GM12878 (cell line): Measurements from ENCODE around the gene DLST. TPM values are rescaled to one million over a fixed set of nuclear protein-coding genes. Genes with fewer than 3 reads are reported as not detected.

Experiments
- ATAC-seq: fragments of 200-7000 bp; cut with Tn5 transposase; 3 replicates; pipeline ENCODE4 v1.9.1; 2020; ENCODE audit warnings: mild to moderate bottlenecking, moderate library complexity
- BruUV-seq: library from RNA; stranded (reverse); fragments of 400-500 nt; replicated peaks from 2 replicates; lab custom pipeline; 2021; lab: Mats Ljungman, UMichigan
- CTCF ChIA-PET: fragments of 300-600 bp; sonication (Branson Sonifier 250); formaldehyde crosslinking; extraction: SDS; loops from one replicate; lab custom pipeline; 2021; ENCODE audit warnings: inconsistent platforms; lab: Yijun Ruan, JAX
- POLR2A ChIA-PET: fragments of 350-600 bp; formaldehyde crosslinking; extraction: SDS; loops from one replicate; lab custom pipeline; 2021; ENCODE audit warnings: inconsistent platforms; lab: Charles Lee
- RAD21 ChIA-PET: fragments of 300-600 bp; sonication (Branson Sonifier 250); formaldehyde crosslinking; loops from one replicate; lab custom pipeline; 2023; ENCODE audit warnings: antibody characterized with exemption; ENCODE audit not compliant: unreplicated experiment; lab: Charles Lee
- SMC1A ChIA-PET: fragments of 300-600 bp; sonication (Branson Sonifier 250); formaldehyde crosslinking; loops from one replicate; lab custom pipeline; 2023; ENCODE audit not compliant: unreplicated experiment, uncharacterized antibody; lab: Charles Lee
- DNase-seq: peaks from one replicate; pipeline ENCODE4 v3.0.0-alpha.2; 2011; ENCODE audit warnings: low read depth, low spot score
- FAIRE-seq: peaks from 3 replicates; lab custom pipeline; 2011; peaks lifted over from hg19 to GRCh38; lab: Jason Lieb, UNC
- H2AFZ ChIP-seq: 2 replicates; pipeline ENCODE4 v1.6.0; 2011; ENCODE audit warnings: low read depth, low read length, control low read depth; ENCODE audit not compliant: control insufficient read depth
- H3K27ac ChIP-seq: 2 replicates; pipeline ENCODE4 v1.5.1; 2011; ENCODE audit warnings: control low read depth; ENCODE audit not compliant: control insufficient read depth, insufficient read depth
- H3K27me3 ChIP-seq, 2 experiments: replicated peaks in 1 of 2; 2 replicates each; pipeline versions ENCODE4 v1.6.0 to v1.6.1; 2011; ENCODE audit warnings: low read length in 1 of 2; ENCODE audit not compliant: control insufficient read depth in 2 of 2, insufficient read depth in 2 of 2
- H3K36me3 ChIP-seq, 2 experiments: 2 replicates each; pipeline ENCODE4 v1.5.1; 2011; ENCODE audit warnings: low read length in 1 of 2; ENCODE audit not compliant: control insufficient read depth in 2 of 2, insufficient read depth in 2 of 2
- H3K4me1 ChIP-seq: 2 replicates; pipeline ENCODE4 v1.6.1; 2011; ENCODE audit warnings: mild to moderate bottlenecking, low read length, moderate library complexity, mixed read lengths; ENCODE audit not compliant: control insufficient read depth, insufficient read depth
- H3K4me2 ChIP-seq: 2 replicates; pipeline ENCODE4 v1.6.0; 2011; ENCODE audit warnings: control low read depth; ENCODE audit not compliant: control insufficient read depth, insufficient read depth
- H3K4me3 ChIP-seq: fragments of 200-600 bp; sonication (generic); 2 replicates; pipeline ENCODE4 v1.5.1; 2016
- H3K79me2 ChIP-seq: 2 replicates; pipeline ENCODE4 v1.6.0; 2011; ENCODE audit warnings: low read length; ENCODE audit not compliant: control insufficient read depth, insufficient read depth
- H3K9ac ChIP-seq: 2 replicates; pipeline ENCODE4 v1.8.0; 2011; ENCODE audit warnings: low read length, control low read depth, mixed read lengths; ENCODE audit not compliant: control insufficient read depth, insufficient read depth
- H3K9me3 ChIP-seq: replicated peaks from 3 replicates; pipeline ENCODE4 v1.5.1; 2011; ENCODE audit warnings: mild to moderate bottlenecking, low read length; ENCODE audit not compliant: control insufficient read depth, insufficient read depth
- H4K20me1 ChIP-seq: 2 replicates; pipeline ENCODE4 v1.6.0; 2011; ENCODE audit not compliant: control insufficient read depth, insufficient read depth
- BCLAF1 ChIP-seq: fragments of 450-650 bp; IDR thresholded peaks from 2 replicates; pipeline ENCODE4 v1.6.1; 2017; ENCODE audit warnings: antibody characterized with exemption, mild to moderate bottlenecking, moderate library complexity
- CHD4 ChIP-seq: fragments of 200-600 bp; sonication (generic); IDR thresholded peaks from 2 replicates; pipeline ENCODE4 v1.6.1; 2016; ENCODE audit warnings: mild to moderate bottlenecking
- ETV6 ChIP-seq, 2 experiments: fragments of 450-650 bp in 1 of 2; IDR thresholded peaks in 1 of 2; conservative IDR thresholded peaks in 1 of 2; 2 replicates each; pipeline ENCODE4 v1.6.1; 2014; ENCODE audit warnings: antibody characterized with exemption in 1 of 2, borderline replicate concordance in 1 of 2, low read depth in 1 of 2, mild to moderate bottlenecking in 1 of 2, moderate library complexity in 1 of 2
- GABPA ChIP-seq: IDR thresholded peaks from 2 replicates; pipeline ENCODE4 v1.6.1; 2014; ENCODE audit warnings: antibody characterized with exemption, low read depth, mild to moderate bottlenecking, inconsistent platforms
- HSF1 ChIP-seq: fragments of 150-350 bp; IDR thresholded peaks from 2 replicates; pipeline ENCODE4 v1.6.1; 2014; ENCODE audit warnings: mild to moderate bottlenecking, low read depth, low read length
- IRF3 ChIP-seq: fragments of 450-650 bp; IDR thresholded peaks from 2 replicates; pipeline ENCODE4 v1.6.1; 2014; ENCODE audit warnings: mild to moderate bottlenecking
- MYB ChIP-seq: fragments of 150-350 bp; IDR thresholded peaks from 2 replicates; pipeline ENCODE4 v1.6.1; 2014; ENCODE audit warnings: mild to moderate bottlenecking, low read depth, low read length, borderline replicate concordance
- NFYA ChIP-seq: IDR thresholded peaks from 2 replicates; pipeline ENCODE4 v1.6.1; 2011; ENCODE audit warnings: low read depth, mild to moderate bottlenecking, low read length, improper control_type of control experiment, borderline replicate concordance
- POLR2AphosphoS2 ChIP-seq: IDR thresholded peaks from 2 replicates; pipeline ENCODE4 v1.6.1; 2011; ENCODE audit warnings: low read depth, mild to moderate bottlenecking, low read length, improper control_type of control experiment, moderate library complexity
- SIN3A ChIP-seq: IDR thresholded peaks from 2 replicates; pipeline ENCODE4 v1.6.1; 2012; ENCODE audit warnings: low read depth, low read length, improper control_type of control experiment
- SREBF2 ChIP-seq: IDR thresholded peaks from 2 replicates; pipeline ENCODE4 v1.6.1; 2012; ENCODE audit warnings: mild to moderate bottlenecking, low read length
- TAF1 ChIP-seq: IDR thresholded peaks from 2 replicates; pipeline ENCODE4 v1.6.1; 2011; ENCODE audit warnings: mild to moderate bottlenecking, low read depth, low read length, borderline replicate concordance
- YY1 ChIP-seq: IDR thresholded peaks from 2 replicates; pipeline ENCODE4 v1.6.1; 2011; ENCODE audit warnings: low read depth, mild to moderate bottlenecking, low read length
- WGBS: methylation state at CpG from one replicate; pipeline ENCODE4 v1.1.6; 2016; ENCODE audit warnings: low lambda C conversion rate; ENCODE audit not compliant: insufficient replicate concordance, insufficient coverage; ENCODE audit errors: missing lambda C conversion rate; 5-methylcytosine and 5-hydroxymethylcytosine counted together
- in situ Hi-C: fragments of 300-500 bp; cut with MboI; formaldehyde crosslinking; loops from 9 replicates; pipeline ENCODE4 v1.14.3; 2018; ENCODE audit warnings: mixed read lengths
- intact Hi-C: fragments of 100-400 bp; cut with micrococcal nuclease; formaldehyde crosslinking; loops from one replicate; pipeline ENCODE4 v1.14.2; 2022; ENCODE audit not compliant: unreplicated experiment
- polyA plus RNA-seq, 11 experiments: library from polyadenylated mRNA; depleted of rRNA in 4 of 11; unstranded in 6 of 11; stranded (reverse) in 5 of 11; fragments of >200 nt; fragmentation: Nextera tagmentation in 4 of 11; fragmentation: Illumina TruSeq in 1 of 11; extraction: Ambion mirVana in 4 of 11; extraction: Trizol in 1 of 11; gene quantifications; 1 replicate in 1 of 11; 2 replicates in 10 of 11; pipeline versions ENCODE4 v1.2.1 to v1.2.3, GENCODE V29; 2011 to 2016; ENCODE audit warnings: inconsistent platforms in 2 of 11, missing spikeins in 2 of 11, low read depth in 1 of 11
- total RNA-seq, 4 experiments: library from RNA; depleted of rRNA in 3 of 4; stranded (reverse); fragments of >200 nt in 3 of 4; fragmentation: Illumina TruSeq in 1 of 4; extraction: Trizol in 1 of 4; gene quantifications; 2 replicates each; pipeline versions ENCODE4 v1.2.1 to v1.2.3, GENCODE V29; 2013 to 2021

Gene DLST
- total and polyA plus RNA-seq, 10 of the 15 experiments (the other 5 are each of a cell fraction or from before 2014, with no cell fraction given), result 2.9 to 141 (median 67.7) TPM

- peak overlapping the region; percentile 72 for H3K9ac ChIP-seq
- no peak overlapping the region; the same call in 1 of the 2 replicates for H3K4me3 ChIP-seq
- intact Hi-C loops (loop anchor here (10.0 kb wide), 1 partner anchor 364 kb away; no protein-coding TSS in a partner anchor), in situ Hi-C loops (no loop called here)
- peak overlapping the region; percentile 83 for H3K4me2 ChIP-seq
- H3K79me2 ChIP-seq, result no peaks in the 10 kb centered on the region
- ATAC-seq (no peak), DNase-seq (no peak), FAIRE-seq (no peak)
- CTCF ChIA-PET, result interaction anchor here (0.6 to 9.1 kb wide), 10 partner anchors 36 to 360 kb away, joined by 3 to 129 read pairs (median 4); no protein-coding TSS in a partner anchor
- 75% methylated on average over 18 of the region's 18 CpGs for WGBS
- peaks cover 40% of the 10 kb centered on the region for H3K4me1 ChIP-seq
- H3K36me3 ChIP-seq, result no peaks in the 10 kb centered on the region
- H3K9me3 ChIP-seq, result no peaks in the 10 kb centered on the region; the same call in 2 of the 3 replicates
- RAD21 ChIA-PET, result interaction anchor here (0.9 to 1.9 kb wide), 10 partner anchors 11 to 557 kb away, joined by 3 to 8 read pairs (median 4); partner anchors contain the start of genes ACYP1 and EIF2B2
- H2AFZ ChIP-seq, result peak overlapping the region; percentile 84
- POLR2A ChIA-PET, result interaction anchor here (0.5 to 2.2 kb wide), 8 partner anchors 9 to 302 kb away, joined by 3 to 8 read pairs (median 4); partner anchors contain the start of genes PGF and RPS6KL1
- no peaks in the 10 kb centered on the region for H3K27me3 ChIP-seq
- SMC1A ChIA-PET, result interaction anchor here (0.5 to 1.9 kb wide), 11 partner anchors 8 to 148 kb away, joined by 3 to 8 read pairs (median 3); partner anchors contain the start of gene ACYP1
- H3K27ac ChIP-seq, result peak overlapping the region; percentile 55
- no peaks in the 10 kb centered on the region for H4K20me1 ChIP-seq
- TSS peak; percentile 84 for BruUV-seq
- TF ChIP-seq POLR2AphosphoS2 (no peak), TAF1 (no peak), CHD4 (no peak), HSF1 (no peak), IRF3 (no peak), MYB (no peak), SREBF2 (no peak), YY1 (no peak), GABPA (no peak), BCLAF1 (no peak), ETV6 (conservative IDR thresholded peaks at IDR 0.05 in 1 of 2, IDR thresholded peaks at IDR 0.05 in 1 of 2; ENCODE audit: borderline replicate concordance in 1 of 2, low read depth in 1 of 2) (no peak), NFYA (no peak), SIN3A (no peak)
Measured at GRCh38 chr14:74940956-74941565, 59.3 kb downstream of the DLST start.
